ENCODE data around the gene AP3S2.
A peak's percentile ranks its signal among the peaks of the same experiment; 100 is the strongest.

Gene AP3S2

GRCh38 chr15:89822611-89822950, 71.2 kb downstream of the AP3S2 start:
- Histone ChIP-seq H3K27ac (ENCODE audit: low read depth, low read length) (no peak overlapping the region), H2AK5ac (ENCODE audit: low read length) (no peak overlapping the region), H3K4me3 (ENCODE audit: low read depth, low read length) (no peak overlapping the region), H3K4me1 (ENCODE audit: control insufficient read depth in 1 of 2, insufficient read depth in 2 of 2, low read length in 2 of 2) (no peaks in the 10 kb centered on the region), H3K36me3 (ENCODE audit: control insufficient read depth in 1 of 2, insufficient read depth in 2 of 2, low read length in 2 of 2) (no peaks in the 10 kb centered on the region), H3K23ac (ENCODE audit: low read length) (no peak overlapping the region), H4K12ac (ENCODE audit: low read depth, low read length) (no peak overlapping the region), H4K91ac (ENCODE audit: low read depth, low read length) (no peak overlapping the region), H2BK120ac (ENCODE audit: insufficient read depth, low read length, poor library complexity) (no peak overlapping the region), H3K27me3 (ENCODE audit: insufficient read depth, low read length) (no peaks in the 10 kb centered on the region), H3K4ac (ENCODE audit: low read depth, low read length) (no peak overlapping the region), H3K79me1 (ENCODE audit: low read length) (no peaks in the 10 kb centered on the region), H3K14ac (ENCODE audit: low read length) (no peak overlapping the region), H3K18ac (ENCODE audit: low read length) (no peak overlapping the region), H2BK5ac (ENCODE audit: low read depth, low read length, poor library complexity) (no peak overlapping the region), H3K79me2 (ENCODE audit: control insufficient read depth, insufficient read depth, low read length, poor library complexity) (no peaks in the 10 kb centered on the region), H2BK12ac (ENCODE audit: low read length) (no peak overlapping the region), H3K4me2 (ENCODE audit: low read length) (no peak overlapping the region), H3K9ac (ENCODE audit: low read length) (no peak overlapping the region), H4K8ac (ENCODE audit: low read depth, low read length) (no peak overlapping the region), H2AFZ (ENCODE audit: insufficient read depth, low read length, poor library complexity) (no peak overlapping the region), H3K9me3 (ENCODE audit: insufficient read depth, low read depth, low read length) (peaks cover 2% of the 10 kb centered on the region)
- no peak for DNase-seq
- WGBS (ENCODE audit: extremely low coverage, insufficient coverage, insufficient read length): no CpG with 5 or more reads among the region's 5 CpGs

- Histone ChIP-seq H3K4me3 (ENCODE audit: low read depth, low read length) (no peak overlapping the region), H3K27me3 (ENCODE audit: insufficient read depth, low read length) (no peaks in the 10 kb centered on the region), H3K14ac (ENCODE audit: low read length) (no peak overlapping the region), H3K79me2 (ENCODE audit: control insufficient read depth, insufficient read depth, low read length, poor library complexity) (no peaks in the 10 kb centered on the region), H3K4me1 (ENCODE audit: control insufficient read depth in 1 of 2, insufficient read depth in 2 of 2, low read length in 2 of 2) (no peaks in the 10 kb centered on the region), H2AK5ac (ENCODE audit: low read length) (no peak overlapping the region), H2AFZ (ENCODE audit: insufficient read depth, low read length, poor library complexity) (no peak overlapping the region), H3K9ac (ENCODE audit: low read length) (no peak overlapping the region), H2BK5ac (ENCODE audit: low read depth, low read length, poor library complexity) (no peak overlapping the region), H3K36me3 (ENCODE audit: control insufficient read depth in 1 of 2, insufficient read depth in 2 of 2, low read length in 2 of 2) (no peaks in the 10 kb centered on the region), H2BK120ac (ENCODE audit: insufficient read depth, low read length, poor library complexity) (no peak overlapping the region), H4K8ac (ENCODE audit: low read depth, low read length) (no peak overlapping the region), H3K18ac (ENCODE audit: low read length) (no peak overlapping the region), H2BK12ac (ENCODE audit: low read length) (no peak overlapping the region), H3K23ac (ENCODE audit: low read length) (no peak overlapping the region), H3K9me3 (ENCODE audit: insufficient read depth, low read depth, low read length) (peaks cover 2% of the 10 kb centered on the region), H3K4me2 (ENCODE audit: low read length) (no peak overlapping the region), H4K12ac (ENCODE audit: low read depth, low read length) (no peak overlapping the region), H3K4ac (ENCODE audit: low read depth, low read length) (no peak overlapping the region), H3K79me1 (ENCODE audit: low read length) (no peaks in the 10 kb centered on the region), H4K91ac (ENCODE audit: low read depth, low read length) (no peak overlapping the region), H3K27ac (ENCODE audit: low read depth, low read length) (no peak overlapping the region)
- WGBS (ENCODE audit: extremely low coverage, insufficient coverage, insufficient read length): no CpG with 5 or more reads among the region's 11 CpGs
- peak in 1 of 2 donors; percentile 18 for DNase-seq
Observed at GRCh38 chr15:89822026-89822425, 71.8 kb downstream of the AP3S2 start.

GRCh38 chr15:89820666-89821611, 72.9 kb downstream of the AP3S2 start:
- Histone ChIP-seq H4K8ac (ENCODE audit: low read depth, low read length) (no peak overlapping the region), H3K4me2 (ENCODE audit: low read length) (no peak overlapping the region), H2BK12ac (ENCODE audit: low read length) (no peak overlapping the region), H3K18ac (ENCODE audit: low read length) (no peak overlapping the region), H4K12ac (ENCODE audit: low read depth, low read length) (no peak overlapping the region), H3K79me1 (ENCODE audit: low read length) (no peaks in the 10 kb centered on the region), H3K4me1 (ENCODE audit: control insufficient read depth in 1 of 2, insufficient read depth in 2 of 2, low read length in 2 of 2) (no peaks in the 10 kb centered on the region), H2BK5ac (ENCODE audit: low read depth, low read length, poor library complexity) (no peak overlapping the region), H3K79me2 (ENCODE audit: control insufficient read depth, insufficient read depth, low read length, poor library complexity) (no peaks in the 10 kb centered on the region), H3K27me3 (ENCODE audit: insufficient read depth, low read length) (peaks cover 4% of the 10 kb centered on the region), H3K9ac (ENCODE audit: low read length) (no peak overlapping the region), H2AFZ (ENCODE audit: insufficient read depth, low read length, poor library complexity) (no peak overlapping the region), H2BK120ac (ENCODE audit: insufficient read depth, low read length, poor library complexity) (no peak overlapping the region), H3K4ac (ENCODE audit: low read depth, low read length) (no peak overlapping the region), H3K23ac (ENCODE audit: low read length) (no peak overlapping the region), H4K91ac (ENCODE audit: low read depth, low read length) (no peak overlapping the region), H3K14ac (ENCODE audit: low read length) (no peak overlapping the region), H2AK5ac (ENCODE audit: low read length) (no peak overlapping the region), H3K9me3 (ENCODE audit: insufficient read depth, low read depth, low read length) (peaks cover 2% of the 10 kb centered on the region), H3K36me3 (ENCODE audit: control insufficient read depth in 1 of 2, insufficient read depth in 2 of 2, low read length in 2 of 2) (no peaks in the 10 kb centered on the region), H3K27ac (ENCODE audit: low read depth, low read length) (no peak overlapping the region), H3K4me3 (ENCODE audit: low read depth, low read length) (no peak overlapping the region)
- peak in 1 of 2 donors; percentile 50 for DNase-seq
- no CpG with 5 or more reads among the region's 12 CpGs for WGBS (ENCODE audit: extremely low coverage, insufficient coverage, insufficient read length)

- Histone ChIP-seq H3K23ac (ENCODE audit: low read length) (no peak overlapping the region), H3K79me1 (ENCODE audit: low read length) (no peaks in the 10 kb centered on the region), H4K12ac (ENCODE audit: low read depth, low read length) (no peak overlapping the region), H2BK12ac (ENCODE audit: low read length) (no peak overlapping the region), H2AFZ (ENCODE audit: insufficient read depth, low read length, poor library complexity) (no peak overlapping the region), H3K9me3 (ENCODE audit: insufficient read depth, low read depth, low read length) (peaks cover 9% of the 10 kb centered on the region), H2BK5ac (ENCODE audit: low read depth, low read length, poor library complexity) (no peak overlapping the region), H4K8ac (ENCODE audit: low read depth, low read length) (no peak overlapping the region), H3K4me3 (ENCODE audit: low read depth, low read length) (no peak overlapping the region), H3K9ac (ENCODE audit: low read length) (no peak overlapping the region), H3K4ac (ENCODE audit: low read depth, low read length) (no peak overlapping the region), H3K18ac (ENCODE audit: low read length) (no peak overlapping the region), H2AK5ac (ENCODE audit: low read length) (no peak overlapping the region), H3K4me1 (ENCODE audit: control insufficient read depth in 1 of 2, insufficient read depth in 2 of 2, low read length in 2 of 2) (peaks cover 4 to 5% of the 10 kb centered on the region in 2 experiments), H3K36me3 (ENCODE audit: control insufficient read depth in 1 of 2, insufficient read depth in 2 of 2, low read length in 2 of 2) (no peaks in the 10 kb centered on the region), H3K27ac (ENCODE audit: low read depth, low read length) (no peak overlapping the region), H3K14ac (ENCODE audit: low read length) (no peak overlapping the region), H3K79me2 (ENCODE audit: control insufficient read depth, insufficient read depth, low read length, poor library complexity) (no peaks in the 10 kb centered on the region), H2BK120ac (ENCODE audit: insufficient read depth, low read length, poor library complexity) (no peak overlapping the region), H4K91ac (ENCODE audit: low read depth, low read length) (no peak overlapping the region), H3K4me2 (ENCODE audit: low read length) (no peak overlapping the region), H3K27me3 (ENCODE audit: insufficient read depth, low read length) (peaks cover 27% of the 10 kb centered on the region)
- DNase-seq: no peak
- WGBS (ENCODE audit: extremely low coverage, insufficient coverage, insufficient read length): no CpG with 5 or more reads among the region's 10 CpGs
Observed at GRCh38 chr15:89818287-89818686, 75.5 kb downstream of the AP3S2 start.
